Stimulated activated CD4-positive, alpha-beta T cell treated with anti-CD3 and anti-CD28 coated beads, Interleukin-2, amount 100 ng/mL, for 4 hours (primary cell): ENCODE measurements around the gene CALHM6.

Experiments used
- DNase-seq: peaks from one replicate; pipeline ENCODE4 v3.0.0-alpha.2; 2020; ENCODE audit warnings: low read depth

Gene CALHM6

GRCh38 chr6:116461331-116461931 is at the start of gene CALHM6:
TSS of gene CALHM6 (plus strand) at chr6:116461375. CDS start at chr6:116461930, 555 bp downstream.
- DNase-seq, result no peak

GRCh38 chr6:116412270-116412669 is 48.9 kb upstream of the CALHM6 start:
- no peak for DNase-seq

- no peak for DNase-seq
Measured at GRCh38 chr6:116413357-116413756, 47.8 kb upstream of the CALHM6 start.

- no peak for DNase-seq
Measured at GRCh38 chr6:116417661-116418060, 43.5 kb upstream of the CALHM6 start.

- no peak for DNase-seq
Measured at GRCh38 chr6:116419069-116419786, 41.9 kb upstream of the CALHM6 start.

- no peak for DNase-seq
Measured at GRCh38 chr6:116420341-116420740, 40.8 kb upstream of the CALHM6 start.

- no peak for DNase-seq
Measured at GRCh38 chr6:116422238-116422637, 38.9 kb upstream of the CALHM6 start.

GRCh38 chr6:116424001-116424400 is 37.2 kb upstream of the CALHM6 start:
- no peak for DNase-seq

GRCh38 chr6:116426551-116426950 is 34.6 kb upstream of the CALHM6 start:
- no peak for DNase-seq

GRCh38 chr6:116429111-116429510 is 32.1 kb upstream of the CALHM6 start:
- DNase-seq, result no peak

GRCh38 chr6:116430860-116431259 is 30.3 kb upstream of the CALHM6 start:
- DNase-seq, result no peak

GRCh38 chr6:116431964-116432595 is 29.1 kb upstream of the CALHM6 start:
- no peak for DNase-seq

- DNase-seq, result no peak
Measured at GRCh38 chr6:116433206-116433712, 27.9 kb upstream of the CALHM6 start.

GRCh38 chr6:116434056-116434725 is 27.0 kb upstream of the CALHM6 start:
- no peak for DNase-seq

GRCh38 chr6:116436586-116436985 is 24.6 kb upstream of the CALHM6 start:
- no peak for DNase-seq

- DNase-seq, result no peak
Measured at GRCh38 chr6:116437656-116438055, 23.5 kb upstream of the CALHM6 start.

- DNase-seq, result no peak
Measured at GRCh38 chr6:116438590-116439448, 22.4 kb upstream of the CALHM6 start.

GRCh38 chr6:116439522-116440051 is 21.6 kb upstream of the CALHM6 start:
- DNase-seq, result no peak

GRCh38 chr6:116443105-116443504 is 18.1 kb upstream of the CALHM6 start:
- DNase-seq, result no peak

GRCh38 chr6:116444092-116444491 is 17.1 kb upstream of the CALHM6 start:
- no peak for DNase-seq

GRCh38 chr6:116444575-116444974 is 16.6 kb upstream of the CALHM6 start:
- no peak for DNase-seq
